ENCODE results near the gene NUDT5.
"Not testable (repeated sequence)": the region's sequence is repeated elsewhere in the genome, so short reads cannot be mapped to it uniquely, and the experiment has no call there.

The NUDT5 gene

GRCh38 chr10:12202226-12202625 is 6.5 kb upstream of the NUDT5 start:
- DNase-seq = no peak

- no peak for DNase-seq
These were observed 5.9 kb upstream of the NUDT5 start for GRCh38 chr10:12201543-12201942.

GRCh38 chr10:12200850-12201249 is 5.2 kb upstream of the NUDT5 start:
- no peak for DNase-seq

- DNase-seq = no peak
These were observed 2.5 kb upstream of the NUDT5 start for GRCh38 chr10:12198156-12198555.

- no peak for DNase-seq
These were observed 980 bp upstream of the NUDT5 start for GRCh38 chr10:12196531-12197211.

- no peak for DNase-seq
These were observed 449 bp downstream of the NUDT5 start for GRCh38 chr10:12195281-12195602.

GRCh38 chr10:12194752-12195271 is 879 bp downstream of the NUDT5 start:
- no peak for DNase-seq

GRCh38 chr10:12193193-12193592 is 2.5 kb downstream of the NUDT5 start:
- no peak for DNase-seq

GRCh38 chr10:12191715-12192114 is 4.0 kb downstream of the NUDT5 start:
- DNase-seq = no peak

GRCh38 chr10:12189426-12189825 is 6.3 kb downstream of the NUDT5 start:
- DNase-seq = no peak

GRCh38 chr10:12188656-12189055 is 7.0 kb downstream of the NUDT5 start:
- no peak for DNase-seq

GRCh38 chr10:12187321-12187905 is 8.3 kb downstream of the NUDT5 start:
- no peak for DNase-seq

- no peak for DNase-seq
These were observed 9.4 kb downstream of the NUDT5 start for GRCh38 chr10:12186323-12186722.

GRCh38 chr10:12184165-12184564 is 11.5 kb downstream of the NUDT5 start:
- no peak for DNase-seq

- no peak for DNase-seq
These were observed 14.5 kb downstream of the NUDT5 start for GRCh38 chr10:12181065-12181775.

GRCh38 chr10:12180221-12180974 is 15.3 kb downstream of the NUDT5 start:
- DNase-seq = no peak

GRCh38 chr10:12179606-12180170 is 16.0 kb downstream of the NUDT5 start:
- DNase-seq = no peak

GRCh38 chr10:12177642-12178041 is 18.0 kb downstream of the NUDT5 start:
- no peak for DNase-seq

GRCh38 chr10:12171512-12171911 is 24.2 kb downstream of the NUDT5 start:
- DNase-seq = not testable (repeated sequence)

GRCh38 chr10:12165999-12166775 is 29.5 kb downstream of the NUDT5 start:
- DNase-seq = no peak

GRCh38 chr10:12165036-12165435 is 30.7 kb downstream of the NUDT5 start:
- DNase-seq = no peak

- DNase-seq = no peak
These were observed 31.6 kb downstream of the NUDT5 start for GRCh38 chr10:12164085-12164484.
